ENCODE results near the gene COX7A1. TPM values are rescaled to one million over a fixed set of nuclear protein-coding genes. Genes with fewer than 3 reads are reported as not detected.
"Not testable (repeated sequence)": the region's sequence is repeated elsewhere in the genome, so short reads cannot be mapped to it uniquely, and the experiment has no call there.

Gene COX7A1
- total RNA-seq = not detected
- 0.42 TPM for total RNA-seq (2013)
- total RNA-seq = 0 to 0.15 (median 0) reads per million in 29 experiments

DNA sequence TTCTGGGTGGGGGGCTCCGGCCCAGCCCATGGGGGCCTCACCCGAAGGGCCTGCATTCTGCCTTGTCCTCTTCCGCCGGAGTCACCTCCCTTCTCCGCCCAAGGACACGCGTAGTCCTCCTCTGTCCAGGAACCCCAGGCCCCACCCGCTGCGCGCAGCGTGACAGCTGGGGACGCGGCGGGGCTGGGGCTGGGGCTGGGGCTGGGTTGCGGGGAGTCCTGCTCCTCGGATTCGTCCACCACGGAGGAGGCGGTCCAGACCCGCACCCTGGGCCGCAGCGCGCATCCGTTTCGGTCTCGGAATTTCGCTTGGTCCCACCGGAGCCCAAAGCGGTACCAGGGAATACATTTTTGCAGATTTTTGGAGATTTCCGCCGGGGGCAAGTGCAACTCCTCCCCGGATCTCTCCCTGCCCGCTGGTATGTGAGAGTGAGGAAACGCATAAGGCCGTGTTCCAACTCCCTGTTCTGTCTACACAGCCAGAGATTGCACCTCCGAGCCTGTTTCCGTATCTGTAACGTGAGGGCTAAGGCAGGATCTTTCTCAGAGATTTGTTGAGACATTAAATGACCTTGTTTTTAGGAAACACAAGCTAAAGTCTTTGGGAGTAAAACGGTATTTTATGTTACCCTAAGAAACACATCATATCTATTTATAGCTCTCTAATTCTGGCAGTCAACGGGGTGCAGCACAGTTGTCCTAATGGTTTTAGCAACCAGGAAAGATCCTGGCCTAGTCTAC lies at the start of gene COX7A1:
Gene COX7A1 (minus strand): TSS at position 96 of the 740 bp plus-strand sequence. CDS start 40 bp downstream, at position 56.
- Histone ChIP-seq H3K4me3 (ENCODE audit: control insufficient read depth in 1 of 2, extremely low read depth in 1 of 2, low read length in 1 of 2) (no peak within 1 kb of the TSS), H3K36me3 (ENCODE audit: control insufficient read depth in 2 of 2, extremely low read depth in 1 of 2, insufficient read depth in 1 of 2, low read length in 1 of 2) (peaks cover 4 to 35% of the 10 kb centered on the region in 2 donors), H3K27ac (ENCODE audit: low read length) (no peak within 1 kb of the TSS), H3K9me3 (no peaks in the 10 kb centered on the region), H3K4me1 (ENCODE audit: control insufficient read depth in 1 of 2, extremely low read depth in 1 of 2, insufficient read depth in 2 of 2, low read length in 2 of 2) (no peaks in the 10 kb centered on the region), H3K27me3 (replicated peaks in 1 of 2; ENCODE audit: control insufficient read depth in 2 of 2, extremely low read depth in 1 of 2, insufficient read depth in 2 of 2, low read length in 1 of 2) (no peaks in the 10 kb centered on the region)
- POLR2A ChIA-PET = interaction anchor here in 1 of 2 donors (0.7 kb wide), 1 partner anchor 99 kb away, joined by 3 read pairs; the partner anchor contains the start of gene THAP8
- WGBS (ENCODE audit: insufficient coverage) = 77% methylated on average over 30 of the region's 40 CpGs
- DNase-seq = no peak
- Mint-ChIP-seq H3K27me3 (no peaks in the 10 kb centered on the region), H3K9me3 (no peaks in the 10 kb centered on the region), H3K4me3 (no peak within 1 kb of the TSS), H3K4me1 (peaks cover 0 to 3% (median 0%) of the 10 kb centered on the region in 3 donors), H3K27ac (no peak within 1 kb of the TSS), H3K36me3 (peaks cover 25% of the 10 kb centered on the region)
- CTCF ChIA-PET = interaction anchor here in 1 of 2 donors (0.8 kb wide), 1 partner anchor 206 kb away, joined by 4 read pairs; no protein-coding TSS in a partner anchor
- no peak for ATAC-seq (replicated peaks in 1 of 4)

- Mint-ChIP-seq H3K4me3 (no peak overlapping the region), H3K9me3 (no peaks in the 10 kb centered on the region), H3K27me3 (no peaks in the 10 kb centered on the region), H3K27ac (no peak overlapping the region), H3K36me3 (peaks cover 33% of the 10 kb centered on the region), H3K4me1 (peaks cover 0 to 3% (median 0%) of the 10 kb centered on the region in 3 donors)
- DNase-seq = no peak
- Histone ChIP-seq H3K4me1 (ENCODE audit: control insufficient read depth in 1 of 2, extremely low read depth in 1 of 2, insufficient read depth in 2 of 2, low read length in 2 of 2) (no peaks in the 10 kb centered on the region), H3K4me3 (ENCODE audit: control insufficient read depth in 1 of 2, extremely low read depth in 1 of 2, low read length in 1 of 2) (no peak overlapping the region), H3K36me3 (ENCODE audit: control insufficient read depth in 2 of 2, extremely low read depth in 1 of 2, insufficient read depth in 1 of 2, low read length in 1 of 2) (peaks cover 0 to 4% of the 10 kb centered on the region in 2 donors), H3K27me3 (replicated peaks in 1 of 2; ENCODE audit: control insufficient read depth in 2 of 2, extremely low read depth in 1 of 2, insufficient read depth in 2 of 2, low read length in 1 of 2) (no peaks in the 10 kb centered on the region), H3K9me3 (no peaks in the 10 kb centered on the region), H3K27ac (ENCODE audit: low read length) (no peak overlapping the region)
- CTCF ChIA-PET = no interaction called here
- POLR2A ChIA-PET = no interaction called here
- ATAC-seq (replicated peaks in 1 of 4) = no peak
- WGBS (ENCODE audit: insufficient coverage) = 82% methylated on average over 4 of the region's 6 CpGs
These were observed 49.4 kb upstream of the COX7A1 start for GRCh38 chr19:36201684-36202083.

DNA sequence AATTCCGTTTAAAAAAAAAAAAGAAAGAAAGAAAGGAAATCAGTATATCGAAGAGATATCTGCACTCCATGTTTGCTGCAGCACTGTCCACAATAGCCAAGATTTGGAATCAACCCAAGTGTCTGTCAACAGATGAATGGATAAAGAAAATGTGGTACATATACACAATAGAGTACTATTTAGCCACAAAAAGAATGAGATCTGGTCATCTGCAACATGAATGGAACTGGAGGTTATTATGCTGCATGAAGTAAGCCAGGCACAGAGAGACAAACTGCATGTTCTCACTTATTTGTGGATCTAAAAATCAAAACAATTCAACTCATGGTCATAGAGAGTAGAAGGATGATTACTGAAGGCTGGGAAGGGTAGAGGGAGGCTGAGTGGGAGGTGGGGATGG lies 45.9 kb upstream of the COX7A1 start:
- Mint-ChIP-seq H3K4me1 (no peaks in the 10 kb centered on the region), H3K36me3 (peaks cover 46% of the 10 kb centered on the region), H3K27me3 (no peaks in the 10 kb centered on the region), H3K4me3 (no peak overlapping the region), H3K9me3 (no peaks in the 10 kb centered on the region), H3K27ac (no peak overlapping the region)
- no peak for ATAC-seq (replicated peaks in 1 of 4)
- H3K27me3 ChIP-seq (replicated peaks in 1 of 2; ENCODE audit: control insufficient read depth in 2 of 2, extremely low read depth in 1 of 2, insufficient read depth in 2 of 2, low read length in 1 of 2) = no peaks in the 10 kb centered on the region
- POLR2A ChIA-PET = no interaction called here
- H3K36me3 ChIP-seq (ENCODE audit: control insufficient read depth in 2 of 2, extremely low read depth in 1 of 2, insufficient read depth in 1 of 2, low read length in 1 of 2) = peaks cover 7 to 9% of the 10 kb centered on the region in 2 donors
- H3K4me3 ChIP-seq (ENCODE audit: control insufficient read depth in 1 of 2, extremely low read depth in 1 of 2, low read length in 1 of 2) = no peak overlapping the region
- no CpG with 5 or more reads among the region's 2 CpGs for WGBS (ENCODE audit: insufficient coverage)
- H3K4me1 ChIP-seq (ENCODE audit: control insufficient read depth in 1 of 2, extremely low read depth in 1 of 2, insufficient read depth in 2 of 2, low read length in 2 of 2) = no peaks in the 10 kb centered on the region
- H3K9me3 ChIP-seq = no peaks in the 10 kb centered on the region
- CTCF ChIA-PET = no interaction called here
- no peak overlapping the region for H3K27ac ChIP-seq (ENCODE audit: low read length)
- no peak for DNase-seq

DNA sequence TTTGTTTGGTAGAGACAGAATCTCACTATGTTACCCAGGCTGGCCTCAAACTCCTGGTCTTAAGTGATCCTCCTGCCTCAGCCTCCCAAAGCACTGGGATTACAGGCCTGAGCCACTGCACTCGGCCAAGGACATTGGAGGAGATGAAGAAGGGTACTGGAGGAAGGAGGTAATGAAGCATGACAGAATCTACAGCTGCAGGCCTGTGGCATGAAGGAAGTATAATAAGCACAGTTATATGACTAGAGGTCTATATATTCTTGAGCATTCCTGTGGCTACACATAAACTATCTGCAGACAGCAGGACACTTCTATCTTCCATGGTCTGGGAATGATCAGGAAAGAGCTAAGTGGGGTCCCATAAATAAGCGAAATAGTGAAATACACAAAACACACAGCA lies 44.0 kb upstream of the COX7A1 start:
- WGBS (ENCODE audit: insufficient coverage) = 90% methylated on average over 2 of the region's 2 CpGs
- Histone ChIP-seq H3K27me3 (replicated peaks in 1 of 2; ENCODE audit: control insufficient read depth in 2 of 2, extremely low read depth in 1 of 2, insufficient read depth in 2 of 2, low read length in 1 of 2) (no peaks in the 10 kb centered on the region), H3K9me3 (no peaks in the 10 kb centered on the region), H3K4me3 (ENCODE audit: control insufficient read depth in 1 of 2, extremely low read depth in 1 of 2, low read length in 1 of 2) (no peak overlapping the region), H3K36me3 (ENCODE audit: control insufficient read depth in 2 of 2, extremely low read depth in 1 of 2, insufficient read depth in 1 of 2, low read length in 1 of 2) (peaks cover 6 to 9% of the 10 kb centered on the region in 2 donors), H3K27ac (ENCODE audit: low read length) (no peak overlapping the region), H3K4me1 (ENCODE audit: control insufficient read depth in 1 of 2, extremely low read depth in 1 of 2, insufficient read depth in 2 of 2, low read length in 2 of 2) (no peaks in the 10 kb centered on the region)
- H3K9me3 Mint-ChIP-seq = no peaks in the 10 kb centered on the region
- CTCF ChIA-PET = interaction anchor here in 1 of 2 donors (0.5 kb wide), 1 partner anchor 488 kb away, joined by 3 read pairs; no protein-coding TSS in a partner anchor
- no peaks in the 10 kb centered on the region for H3K27me3 Mint-ChIP-seq
- H3K36me3 Mint-ChIP-seq = peaks cover 38% of the 10 kb centered on the region
- no peak overlapping the region for H3K27ac Mint-ChIP-seq
- H3K4me3 Mint-ChIP-seq = no peak overlapping the region
- no peaks in the 10 kb centered on the region for H3K4me1 Mint-ChIP-seq
- DNase-seq (no peak), ATAC-seq (replicated peaks in 1 of 4) (no peak)
- POLR2A ChIA-PET = no interaction called here

DNA sequence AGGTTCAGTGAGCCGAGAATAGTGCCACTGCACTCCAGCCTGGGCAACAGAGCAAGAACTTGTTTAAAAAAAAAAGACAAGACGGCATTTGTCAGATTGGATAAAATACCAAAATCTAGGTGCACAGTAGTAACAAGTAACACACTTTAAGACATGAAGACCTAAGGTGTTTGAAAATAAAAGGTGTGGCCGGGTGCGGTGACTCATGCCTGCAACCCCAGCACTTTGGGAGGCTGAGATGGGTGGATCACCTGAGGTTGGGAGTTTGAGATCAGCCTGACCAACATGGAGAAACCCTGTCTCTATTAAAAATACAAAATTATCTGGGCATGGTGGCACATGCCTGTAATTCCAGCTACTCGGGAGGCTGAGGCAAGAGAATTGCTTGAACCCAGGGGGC lies 34.5 kb upstream of the COX7A1 start:
- ATAC-seq (replicated peaks in 1 of 4); H3K27ac ChIP-seq (ENCODE audit: low read length); H3K4me3 ChIP-seq (ENCODE audit: control insufficient read depth in 1 of 2, extremely low read depth in 1 of 2, low read length in 1 of 2); CTCF ChIA-PET; H3K4me1 Mint-ChIP-seq; H3K9me3 Mint-ChIP-seq; H3K27me3 Mint-ChIP-seq; H3K27ac Mint-ChIP-seq; H3K4me3 Mint-ChIP-seq; DNase-seq; H3K9me3 ChIP-seq; H3K27me3 ChIP-seq (replicated peaks in 1 of 2; ENCODE audit: control insufficient read depth in 2 of 2, extremely low read depth in 1 of 2, insufficient read depth in 2 of 2, low read length in 1 of 2); H3K4me1 ChIP-seq (ENCODE audit: control insufficient read depth in 1 of 2, extremely low read depth in 1 of 2, insufficient read depth in 2 of 2, low read length in 2 of 2); POLR2A ChIA-PET: not testable (repeated sequence)
- 80% methylated on average over 1 of the region's 5 CpGs for WGBS (ENCODE audit: insufficient coverage)
- H3K36me3 ChIP-seq (ENCODE audit: control insufficient read depth in 2 of 2, extremely low read depth in 1 of 2, insufficient read depth in 1 of 2, low read length in 1 of 2) = peaks cover 9 to 13% of the 10 kb centered on the region in 2 donors
- peaks cover 24% of the 10 kb centered on the region for H3K36me3 Mint-ChIP-seq

- H3K4me3 ChIP-seq (ENCODE audit: control insufficient read depth in 1 of 2, extremely low read depth in 1 of 2, low read length in 1 of 2) = no peak overlapping the region
- H3K27ac Mint-ChIP-seq = no peak overlapping the region
- H3K36me3 Mint-ChIP-seq = peaks cover 15% of the 10 kb centered on the region
- peaks cover 9 to 13% of the 10 kb centered on the region in 2 donors for H3K36me3 ChIP-seq (ENCODE audit: control insufficient read depth in 2 of 2, extremely low read depth in 1 of 2, insufficient read depth in 1 of 2, low read length in 1 of 2)
- no peak overlapping the region for H3K27ac ChIP-seq (ENCODE audit: low read length)
- CTCF ChIA-PET = no interaction called here
- no peaks in the 10 kb centered on the region for H3K9me3 ChIP-seq
- POLR2A ChIA-PET = no interaction called here
- no peak for DNase-seq
- ATAC-seq (replicated peaks in 1 of 4) = no peak
- H3K4me1 ChIP-seq (ENCODE audit: control insufficient read depth in 1 of 2, extremely low read depth in 1 of 2, insufficient read depth in 2 of 2, low read length in 2 of 2) = no peaks in the 10 kb centered on the region
- no peak overlapping the region for H3K4me3 Mint-ChIP-seq
- H3K27me3 Mint-ChIP-seq = no peaks in the 10 kb centered on the region
- 95% methylated on average over 5 of the region's 10 CpGs for WGBS (ENCODE audit: insufficient coverage)
- no peaks in the 10 kb centered on the region for H3K9me3 Mint-ChIP-seq
- no peaks in the 10 kb centered on the region for H3K4me1 Mint-ChIP-seq
- H3K27me3 ChIP-seq (replicated peaks in 1 of 2; ENCODE audit: control insufficient read depth in 2 of 2, extremely low read depth in 1 of 2, insufficient read depth in 2 of 2, low read length in 1 of 2) = no peaks in the 10 kb centered on the region
These were observed 31.0 kb upstream of the COX7A1 start for GRCh38 chr19:36183245-36183628.
